LoVo (cell line): Measurements from ENCODE around the gene NKX2-3.

Experiments
- DNase-seq: peaks from one replicate; pipeline ENCODE4 v3.0.0-alpha.2; 2016; ENCODE audit warnings: low spot score

The NKX2-3 gene

GRCh38 chr10:99526861-99527504, 5.8 kb upstream of the NKX2-3 start:
- DNase-seq: no peak

DNA sequence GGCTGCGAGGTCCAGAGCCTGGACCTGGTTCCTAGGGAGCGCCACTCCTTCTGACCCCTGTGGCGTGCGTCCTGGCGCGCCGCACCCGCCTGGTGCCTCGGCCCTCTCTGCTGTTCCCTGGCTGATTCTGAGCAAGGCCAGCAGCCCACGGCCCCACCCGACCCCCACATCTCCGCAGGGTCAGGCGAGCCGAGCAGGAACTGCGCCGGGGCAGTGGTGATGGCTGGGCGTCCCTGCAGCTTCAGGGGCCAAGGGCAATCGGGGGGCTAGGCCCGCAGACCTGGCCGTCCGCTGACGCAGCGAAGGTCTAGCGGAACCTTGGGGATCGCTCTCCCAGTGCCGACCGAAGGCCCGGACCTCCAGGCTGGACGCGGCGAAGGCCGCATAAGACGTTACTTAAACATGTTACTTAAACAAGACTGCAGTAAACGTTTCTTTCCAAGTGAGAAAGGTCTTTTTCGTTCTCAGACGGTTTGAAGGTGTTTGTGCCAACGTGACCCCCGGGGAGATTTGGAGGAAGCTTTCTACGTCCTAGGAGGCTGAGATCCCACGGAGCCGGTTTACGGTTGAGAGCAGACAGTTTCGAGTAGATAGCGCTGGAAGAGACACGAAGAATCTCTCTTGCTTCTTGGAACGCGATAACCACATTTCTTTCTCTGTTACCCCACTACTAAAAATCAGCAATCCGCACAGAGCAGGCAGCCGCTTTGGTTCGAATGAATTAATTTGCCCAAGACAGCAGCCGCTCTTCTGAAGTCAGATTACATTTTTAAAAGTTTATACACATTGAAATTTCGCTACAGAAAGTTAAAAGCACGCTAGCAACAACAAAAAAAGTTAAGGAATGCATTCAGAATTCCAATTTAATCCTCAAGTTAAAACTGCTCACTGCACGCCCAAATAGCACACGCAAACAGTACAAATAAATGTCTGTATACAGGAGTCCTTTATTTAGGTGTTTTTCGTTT, 4.9 kb upstream of the NKX2-3 start:
- no peak for DNase-seq

GRCh38 chr10:99528494-99529441, 4.0 kb upstream of the NKX2-3 start:
- DNase-seq: no peak

- DNase-seq: no peak
These were observed 3.1 kb upstream of the NKX2-3 start for GRCh38 chr10:99529591-99530107.

GRCh38 chr10:99530108-99531025, 2.4 kb upstream of the NKX2-3 start:
- DNase-seq: no peak

GRCh38 chr10:99531026-99531695, 1.6 kb upstream of the NKX2-3 start:
- no peak for DNase-seq

DNA sequence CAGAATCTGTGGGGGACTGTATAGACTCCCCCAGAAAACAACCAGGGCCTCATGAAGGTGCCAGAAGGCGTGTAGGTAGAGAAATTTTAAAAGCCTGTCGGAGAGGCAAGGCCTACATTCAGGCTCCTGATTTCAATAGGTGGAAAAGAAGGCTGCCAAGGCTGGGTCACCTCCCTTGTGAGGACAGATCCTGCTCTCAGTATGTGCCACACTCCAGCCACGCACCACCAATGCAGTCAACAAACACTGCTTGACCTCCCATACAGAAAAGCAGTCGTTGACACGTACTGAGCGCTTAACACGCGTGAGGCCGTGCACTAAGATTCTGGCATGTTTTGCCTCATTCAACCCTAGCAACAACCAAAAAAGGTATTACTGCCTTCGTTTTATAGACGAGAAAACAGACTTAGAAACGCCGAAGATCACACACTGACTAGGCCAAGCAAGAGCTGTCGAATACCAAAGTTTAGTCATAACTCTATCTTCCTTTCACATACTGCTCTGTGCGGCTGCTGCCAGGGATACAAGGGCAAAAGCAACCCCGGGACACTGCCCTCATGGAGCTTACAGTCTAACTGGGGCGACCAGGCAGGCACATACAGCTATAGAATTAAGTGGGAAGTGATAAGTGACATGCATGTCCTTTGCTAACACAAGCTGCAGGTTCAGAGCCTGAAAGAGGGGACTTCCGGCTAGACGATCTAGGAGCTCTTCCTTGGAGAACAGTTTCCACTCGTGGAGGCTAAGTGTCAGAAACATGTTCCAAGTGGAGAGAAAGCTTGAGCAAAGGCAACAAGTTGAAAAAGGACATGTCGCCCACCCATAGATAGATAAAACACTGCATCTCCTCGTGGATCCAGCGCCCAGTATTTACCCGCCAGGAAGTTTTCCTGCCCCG, 797 bp upstream of the NKX2-3 start:
- DNase-seq: no peak

GRCh38 chr10:99533496-99534449, 1.0 kb downstream of the NKX2-3 start:
- DNase-seq: no peak

DNA sequence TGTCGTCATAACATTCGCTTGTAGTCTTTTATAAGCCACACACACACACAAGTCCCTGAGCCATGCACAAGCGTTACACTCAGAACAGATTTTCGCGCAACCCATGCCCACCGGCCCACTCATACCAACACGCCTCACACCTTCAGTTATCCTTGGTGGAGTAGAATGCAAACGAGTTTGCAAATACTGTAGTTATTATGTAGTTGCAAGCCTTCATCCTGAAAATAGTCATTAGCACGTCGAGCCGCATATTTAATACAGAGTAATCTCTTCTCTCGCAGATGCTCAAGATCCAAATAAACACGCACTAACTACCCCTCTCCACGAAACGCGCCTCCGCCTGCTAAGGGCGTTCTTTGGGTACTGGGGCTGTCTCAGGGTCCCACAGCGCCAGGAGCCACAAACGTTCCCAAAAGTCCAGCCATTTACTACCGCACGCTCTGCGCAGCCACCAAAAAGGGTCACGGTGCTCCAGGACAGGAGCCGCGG, 1.8 kb downstream of the NKX2-3 start:
- no peak for DNase-seq

DNA sequence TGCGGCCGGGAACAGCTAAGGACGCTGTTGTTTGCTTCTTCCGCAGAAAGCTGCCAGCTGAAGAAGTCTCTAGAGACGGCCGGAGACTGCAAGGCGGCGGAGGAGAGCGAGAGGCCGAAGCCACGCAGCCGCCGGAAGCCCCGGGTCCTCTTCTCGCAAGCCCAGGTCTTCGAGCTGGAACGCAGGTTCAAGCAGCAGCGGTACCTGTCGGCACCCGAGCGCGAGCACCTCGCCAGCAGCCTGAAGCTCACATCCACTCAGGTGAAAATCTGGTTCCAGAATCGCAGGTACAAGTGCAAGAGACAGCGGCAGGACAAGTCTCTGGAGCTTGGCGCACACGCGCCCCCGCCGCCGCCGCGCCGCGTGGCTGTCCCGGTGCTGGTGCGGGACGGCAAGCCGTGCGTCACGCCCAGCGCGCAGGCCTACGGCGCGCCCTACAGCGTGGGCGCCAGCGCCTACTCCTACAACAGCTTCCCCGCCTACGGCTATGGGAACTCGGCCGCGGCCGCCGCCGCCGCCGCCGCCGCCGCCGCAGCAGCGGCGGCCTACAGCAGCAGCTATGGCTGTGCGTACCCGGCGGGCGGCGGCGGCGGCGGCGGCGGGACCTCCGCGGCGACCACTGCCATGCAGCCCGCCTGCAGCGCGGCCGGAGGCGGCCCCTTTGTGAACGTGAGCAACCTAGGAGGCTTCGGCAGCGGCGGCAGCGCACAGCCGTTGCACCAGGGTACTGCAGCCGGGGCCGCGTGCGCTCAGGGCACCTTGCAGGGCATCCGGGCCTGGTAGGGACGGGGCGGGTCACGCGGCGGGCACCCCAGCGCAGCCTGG, 2.4 kb downstream of the NKX2-3 start:
- DNase-seq: peak; percentile 25

DNA sequence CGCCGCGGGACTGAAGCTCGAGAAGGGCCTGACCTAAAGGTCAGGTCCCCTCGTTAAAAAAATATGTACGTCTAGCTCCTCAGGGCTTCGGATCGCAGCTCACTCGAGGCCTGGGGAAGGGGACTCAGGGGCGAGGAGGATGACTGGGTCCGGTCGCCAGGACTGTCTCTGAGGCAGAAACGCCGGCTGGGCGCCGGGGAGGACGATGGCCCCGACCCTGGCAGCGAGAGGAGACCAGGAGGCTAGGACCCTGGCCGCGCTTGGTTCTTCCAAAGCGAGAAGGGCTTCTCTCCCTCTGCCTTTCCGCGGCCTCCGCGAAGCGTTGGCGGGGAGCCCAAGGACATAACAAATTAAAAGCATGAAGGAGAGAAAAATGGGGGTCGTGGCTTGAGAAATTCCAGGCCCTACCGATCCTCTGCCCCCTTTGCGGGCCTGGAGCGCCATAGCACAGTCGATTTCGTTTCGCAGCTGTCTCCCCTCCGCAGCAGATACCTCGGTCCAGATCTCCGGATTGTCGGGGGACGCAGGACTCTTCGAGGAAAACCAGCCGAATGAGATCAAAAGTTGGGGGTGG, 3.1 kb downstream of the NKX2-3 start:
- no peak for DNase-seq

DNA sequence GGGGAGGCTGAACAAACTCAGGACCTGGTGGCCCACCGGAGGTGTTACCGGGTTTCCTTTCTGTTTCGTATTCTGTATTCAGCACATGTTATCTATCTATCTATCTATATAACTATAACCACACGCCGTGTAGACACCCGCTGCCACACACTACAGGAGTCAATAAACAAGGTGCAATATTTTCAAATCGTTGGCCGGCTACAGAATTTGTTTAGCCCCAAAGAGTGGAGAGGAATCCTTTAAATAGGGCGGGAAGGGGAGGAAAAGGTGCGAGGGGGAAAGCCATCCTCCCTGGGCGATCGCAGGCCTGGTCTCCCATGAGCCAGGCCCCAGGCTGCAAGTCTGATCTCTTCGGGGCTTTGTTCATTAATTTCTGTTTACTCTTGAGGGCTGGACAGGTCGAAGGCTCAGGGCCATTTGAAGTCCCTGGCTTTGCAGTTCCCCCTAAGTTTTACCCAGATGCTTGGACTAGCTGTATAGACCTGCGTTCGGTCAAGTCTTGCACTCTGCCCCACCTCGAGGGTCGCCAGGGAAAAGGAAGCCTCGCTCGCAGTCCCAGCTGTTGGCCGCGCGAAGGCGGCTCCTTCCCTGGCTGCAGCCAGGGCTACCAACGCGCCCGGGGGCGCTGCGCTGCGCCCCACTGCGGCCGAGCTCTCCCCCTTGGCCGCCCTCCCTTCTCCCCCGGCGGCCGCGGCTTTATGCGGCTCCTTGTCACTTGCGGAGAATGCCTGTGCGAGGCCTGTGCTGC, 3.8 kb downstream of the NKX2-3 start:
- DNase-seq: no peak

GRCh38 chr10:99537086-99537988, 4.6 kb downstream of the NKX2-3 start:
- DNase-seq: no peak

GRCh38 chr10:99537989-99538917, 5.5 kb downstream of the NKX2-3 start:
- no peak for DNase-seq
